Calu3 (cell line): ENCODE results near the gene REELD1. TPM values are rescaled to one million over a fixed set of nuclear protein-coding genes. Genes with fewer than 3 reads are reported as not detected.

Source experiments
- BruUV-seq: library from RNA; stranded (reverse); fragments of 400-500 nt; replicated peaks from 2 replicates; lab custom pipeline; 2021; lab: Mats Ljungman, UMichigan
- CTCF ChIA-PET: fragments of 300-600 bp; sonication (Branson Sonifier 250); formaldehyde crosslinking; loops from one replicate; lab custom pipeline; 2022; ENCODE audit warnings: antibody characterized with exemption; lab: Charles Lee
- DNase-seq: peaks from one replicate; pipeline ENCODE4 v3.0.0; 2022
- H3K27ac Mint-ChIP-seq: one replicate; pipeline ENCODE4 v1.8.0; 2022; ENCODE audit warnings: mixed read lengths; ENCODE audit not compliant: unreplicated experiment
- H3K27me3 Mint-ChIP-seq: one replicate; pipeline ENCODE4 v1.8.0; 2022; ENCODE audit warnings: mixed read lengths; ENCODE audit not compliant: unreplicated experiment
- H3K36me3 Mint-ChIP-seq: one replicate; pipeline ENCODE4 v1.8.0; 2022; ENCODE audit warnings: mild to moderate bottlenecking, moderate library complexity, mixed read lengths; ENCODE audit not compliant: insufficient read depth, unreplicated experiment
- H3K4me1 Mint-ChIP-seq: one replicate; pipeline ENCODE4 v1.8.0; 2022; ENCODE audit warnings: mild to moderate bottlenecking, low read depth, mixed read lengths; ENCODE audit not compliant: unreplicated experiment
- H3K4me3 Mint-ChIP-seq: one replicate; pipeline ENCODE4 v1.8.0; 2022; ENCODE audit warnings: mild to moderate bottlenecking, low read depth, moderate library complexity, mixed read lengths; ENCODE audit not compliant: unreplicated experiment
- H3K9me3 Mint-ChIP-seq: one replicate; pipeline ENCODE4 v1.8.0; 2022; ENCODE audit warnings: low read depth, mixed read lengths; ENCODE audit not compliant: unreplicated experiment
- CTCF ChIP-seq: fragments of 200-600 bp; IDR thresholded peaks from one replicate; pipeline ENCODE4 v1.8.0; 2022; ENCODE audit warnings: antibody characterized with exemption; ENCODE audit not compliant: unreplicated experiment
- intact Hi-C: fragments of 100-400 bp; cut with micrococcal nuclease; formaldehyde crosslinking; loops from one replicate; pipeline ENCODE4 v1.10.0; 2022; ENCODE audit not compliant: unreplicated experiment
- total RNA-seq: library from RNA; stranded (reverse); gene quantifications from 2 replicates; pipeline ENCODE4 v1.2.3, GENCODE V29; 2022

Gene REELD1
- total RNA-seq, 1 experiment from 2014 or later, result not detected

- no TSS peak for BruUV-seq
These were observed 43.2 kb downstream of the REELD1 start for GRCh38 chr4:146257511-146257910.

GRCh38 chr4:146260521-146260920, 46.2 kb downstream of the REELD1 start:
- CTCF ChIA-PET, result no interaction called here
- H3K4me3 Mint-ChIP-seq, result no peak overlapping the region
- no TSS peak for BruUV-seq
- intact Hi-C loops, result no loop called here
- no peaks in the 10 kb centered on the region for H3K27me3 Mint-ChIP-seq
- no peak overlapping the region for H3K27ac Mint-ChIP-seq
- TF ChIP-seq CTCF, result no peak
- DNase-seq, result peak; percentile 16
- peaks cover 6% of the 10 kb centered on the region for H3K36me3 Mint-ChIP-seq
- peaks cover 12% of the 10 kb centered on the region for H3K4me1 Mint-ChIP-seq
- H3K9me3 Mint-ChIP-seq, result no peaks in the 10 kb centered on the region

More at GRCh38 chr4:146257511-146257910, 43.2 kb downstream of the REELD1 start:
- Mint-ChIP-seq H3K9me3 (no peaks in the 10 kb centered on the region), H3K27me3 (no peaks in the 10 kb centered on the region), H3K4me3 (no peak overlapping the region), H3K36me3 (peaks cover 6% of the 10 kb centered on the region), H3K27ac (no peak overlapping the region), H3K4me1 (peaks cover 22% of the 10 kb centered on the region)
- DNase-seq, result no peak
- intact Hi-C loops, result no loop called here
- no peak for TF ChIP-seq CTCF
- CTCF ChIA-PET, result no interaction called here

DNA sequence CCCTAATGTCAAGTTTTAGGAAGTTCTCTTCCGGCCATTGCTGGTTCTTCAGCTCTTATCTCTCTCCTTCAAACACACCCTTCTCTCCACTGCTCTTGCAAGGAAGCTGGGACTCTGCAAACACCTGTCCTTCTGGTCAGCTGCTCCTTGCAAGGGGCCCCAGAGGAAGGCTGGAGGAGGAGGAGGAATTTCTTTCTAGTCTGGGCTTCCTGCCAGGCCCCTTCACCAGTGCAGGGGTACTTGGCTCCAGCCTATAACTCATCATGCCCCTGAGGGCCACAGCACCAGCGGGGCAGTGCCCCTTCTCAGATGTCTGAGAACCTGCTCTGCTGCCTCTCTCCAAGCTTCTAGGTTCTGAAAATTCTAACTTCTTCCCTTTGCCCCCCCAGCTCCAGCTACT, 46.7 kb downstream of the REELD1 start:
- peaks cover 12% of the 10 kb centered on the region for H3K4me1 Mint-ChIP-seq
- intact Hi-C loops, result no loop called here
- BruUV-seq, result no TSS peak
- no peak overlapping the region for H3K27ac Mint-ChIP-seq
- peaks cover 6% of the 10 kb centered on the region for H3K36me3 Mint-ChIP-seq
- DNase-seq, result no peak
- TF ChIP-seq CTCF, result no peak
- CTCF ChIA-PET, result no interaction called here
- H3K27me3 Mint-ChIP-seq, result no peaks in the 10 kb centered on the region
- H3K4me3 Mint-ChIP-seq, result no peak overlapping the region
- no peaks in the 10 kb centered on the region for H3K9me3 Mint-ChIP-seq

DNA sequence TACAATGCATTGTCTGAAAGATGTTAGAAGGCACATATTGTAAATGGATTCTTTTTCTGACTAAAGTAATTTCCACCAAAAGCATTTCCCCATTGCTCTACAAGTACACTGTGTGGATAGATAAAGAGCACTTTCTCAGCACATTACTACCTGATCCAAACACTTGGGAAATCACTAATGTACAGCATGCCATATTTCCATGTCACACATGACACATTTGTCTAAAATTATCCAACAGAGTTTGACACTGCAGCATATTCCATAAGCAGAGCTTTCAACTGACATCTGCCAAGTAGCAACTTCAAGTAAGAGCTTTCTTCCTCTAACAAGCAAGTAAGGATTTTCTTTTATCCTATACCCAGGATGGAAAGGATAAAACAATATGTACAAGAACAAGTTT, 49.5 kb downstream of the REELD1 start:
- H3K4me3 Mint-ChIP-seq, result no peak overlapping the region
- intact Hi-C loops, result no loop called here
- no peaks in the 10 kb centered on the region for H3K9me3 Mint-ChIP-seq
- no TSS peak for BruUV-seq
- no peak for DNase-seq
- peaks cover 12% of the 10 kb centered on the region for H3K4me1 Mint-ChIP-seq
- peaks cover 6% of the 10 kb centered on the region for H3K36me3 Mint-ChIP-seq
- H3K27me3 Mint-ChIP-seq, result no peaks in the 10 kb centered on the region
- no peak overlapping the region for H3K27ac Mint-ChIP-seq
- no peak for TF ChIP-seq CTCF
- CTCF ChIA-PET, result no interaction called here
